NCI-H2081 (cell line): ENCODE measurements around the gene CDCP1.

Experiments
- DNase-seq, 2 experiments: peaks; one replicate each; lab custom pipeline; 2025; lab: John Stamatoyannopoulos, UW

Gene CDCP1, protein sequence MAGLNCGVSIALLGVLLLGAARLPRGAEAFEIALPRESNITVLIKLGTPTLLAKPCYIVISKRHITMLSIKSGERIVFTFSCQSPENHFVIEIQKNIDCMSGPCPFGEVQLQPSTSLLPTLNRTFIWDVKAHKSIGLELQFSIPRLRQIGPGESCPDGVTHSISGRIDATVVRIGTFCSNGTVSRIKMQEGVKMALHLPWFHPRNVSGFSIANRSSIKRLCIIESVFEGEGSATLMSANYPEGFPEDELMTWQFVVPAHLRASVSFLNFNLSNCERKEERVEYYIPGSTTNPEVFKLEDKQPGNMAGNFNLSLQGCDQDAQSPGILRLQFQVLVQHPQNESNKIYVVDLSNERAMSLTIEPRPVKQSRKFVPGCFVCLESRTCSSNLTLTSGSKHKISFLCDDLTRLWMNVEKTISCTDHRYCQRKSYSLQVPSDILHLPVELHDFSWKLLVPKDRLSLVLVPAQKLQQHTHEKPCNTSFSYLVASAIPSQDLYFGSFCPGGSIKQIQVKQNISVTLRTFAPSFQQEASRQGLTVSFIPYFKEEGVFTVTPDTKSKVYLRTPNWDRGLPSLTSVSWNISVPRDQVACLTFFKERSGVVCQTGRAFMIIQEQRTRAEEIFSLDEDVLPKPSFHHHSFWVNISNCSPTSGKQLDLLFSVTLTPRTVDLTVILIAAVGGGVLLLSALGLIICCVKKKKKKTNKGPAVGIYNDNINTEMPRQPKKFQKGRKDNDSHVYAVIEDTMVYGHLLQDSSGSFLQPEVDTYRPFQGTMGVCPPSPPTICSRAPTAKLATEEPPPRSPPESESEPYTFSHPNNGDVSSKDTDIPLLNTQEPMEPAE

DNA sequence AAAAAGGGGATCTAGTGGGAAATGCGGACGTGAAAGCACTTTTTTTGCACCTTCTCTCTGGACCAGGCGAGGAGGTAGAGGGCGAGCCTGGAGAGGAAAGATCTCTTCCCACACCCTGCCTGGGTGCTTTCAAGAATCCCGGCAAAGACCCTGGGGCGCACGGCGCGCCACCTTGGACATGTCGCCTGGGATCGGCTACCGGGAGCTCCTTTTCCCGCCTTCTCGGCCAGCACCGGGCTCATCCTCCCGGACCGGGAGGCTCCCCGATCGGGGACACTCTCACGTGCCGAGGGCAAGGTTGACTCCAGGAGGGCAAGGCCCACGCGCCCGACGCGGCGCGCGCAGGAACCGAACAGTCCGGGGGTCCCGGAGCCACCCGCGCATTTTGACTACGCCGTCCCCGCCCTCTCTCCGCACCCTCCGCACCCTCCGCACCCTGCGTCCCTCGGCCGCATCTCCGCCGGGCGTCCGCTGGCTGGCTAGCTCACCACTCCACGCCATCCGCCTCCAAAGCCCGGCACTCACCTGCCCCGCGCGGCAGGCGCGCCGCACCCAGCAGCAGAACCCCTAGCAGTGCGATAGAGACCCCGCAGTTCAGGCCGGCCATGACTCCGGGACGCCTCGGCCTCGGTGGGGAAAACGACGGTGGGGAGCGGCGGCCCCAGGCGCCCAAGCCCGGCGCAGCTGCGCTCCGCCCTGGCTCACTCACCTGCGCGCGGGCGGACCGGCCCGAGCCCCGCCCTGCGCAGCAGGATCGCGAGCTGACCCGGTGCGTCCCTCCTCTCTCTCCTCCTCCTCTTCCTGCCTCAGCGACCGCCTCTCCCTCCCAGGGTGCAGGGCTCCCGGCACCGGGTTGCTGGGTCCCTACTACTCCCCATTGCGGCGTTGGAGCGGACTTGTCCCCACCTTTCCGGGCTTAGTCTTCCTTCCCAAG is at the start of gene CDCP1:
Gene CDCP1 (minus strand): TSS at position 698 of the 934 bp plus-strand sequence. CDS start 91 bp downstream, at position 607.
- DNase-seq, result peak; percentile 37 to 59

DNA sequence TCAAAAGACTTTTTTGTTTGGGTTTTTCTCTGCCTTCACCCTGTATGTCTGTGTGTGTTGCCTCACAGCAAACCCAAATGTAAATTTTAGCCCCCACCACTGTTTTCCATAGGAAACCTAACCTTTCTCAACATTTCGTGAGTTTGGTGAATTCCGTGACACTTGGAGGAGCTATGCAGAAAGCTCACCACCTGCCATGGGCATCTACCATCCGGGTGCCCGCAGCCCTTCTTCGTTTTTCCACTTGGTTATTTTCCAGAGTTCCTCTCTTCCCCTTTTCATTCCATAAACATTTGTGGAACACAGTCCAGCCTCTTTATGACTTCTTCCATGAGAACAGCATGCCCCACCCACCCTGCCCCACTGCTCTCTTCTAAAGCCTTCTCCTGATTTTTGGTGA is 48.6 kb upstream of the CDCP1 start:
- no peak for DNase-seq

DNA sequence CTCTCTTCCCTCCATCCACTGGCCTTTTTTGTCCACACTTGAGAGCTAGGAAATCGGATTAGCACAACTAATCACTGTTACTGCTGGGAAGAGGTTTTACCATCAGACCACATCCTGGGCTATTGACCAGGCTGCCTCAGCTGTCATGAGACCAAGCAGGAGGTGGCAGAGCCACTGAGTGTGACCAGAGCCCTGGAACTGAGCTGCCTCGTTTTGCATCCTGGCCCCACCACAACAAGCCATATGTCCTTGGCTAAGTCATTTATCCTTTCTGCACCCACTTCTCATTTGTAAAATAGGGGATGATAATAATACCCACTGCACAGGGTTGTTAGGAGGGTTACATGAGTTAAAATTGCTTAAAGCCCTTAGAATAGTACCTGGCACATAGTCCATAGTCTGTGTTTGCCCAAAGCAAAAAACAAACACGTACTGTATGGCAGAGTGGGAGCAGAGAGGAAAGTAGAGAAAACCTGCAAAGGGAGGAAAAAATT is 45.8 kb upstream of the CDCP1 start:
- DNase-seq, result no peak

DNA sequence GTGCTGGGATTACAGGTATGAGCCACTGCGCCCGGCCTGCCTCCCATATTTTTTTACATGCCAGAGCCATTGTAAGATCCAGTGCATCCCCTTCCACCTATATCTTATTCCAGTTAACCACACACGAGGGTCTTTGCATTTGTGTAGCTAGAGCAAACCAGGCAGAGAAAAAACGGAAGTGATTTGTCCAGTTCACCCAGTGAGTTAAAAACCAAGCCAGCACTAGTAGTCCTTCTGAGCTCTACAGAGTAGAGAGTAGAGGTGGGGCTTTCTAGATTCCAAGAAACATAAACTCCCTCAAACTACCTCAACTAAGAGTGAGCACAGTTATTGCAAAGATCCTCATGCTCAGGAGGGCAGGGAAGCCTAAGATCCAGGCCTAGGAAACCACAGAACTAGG is 45.2 kb upstream of the CDCP1 start:
- no peak for DNase-seq

DNA sequence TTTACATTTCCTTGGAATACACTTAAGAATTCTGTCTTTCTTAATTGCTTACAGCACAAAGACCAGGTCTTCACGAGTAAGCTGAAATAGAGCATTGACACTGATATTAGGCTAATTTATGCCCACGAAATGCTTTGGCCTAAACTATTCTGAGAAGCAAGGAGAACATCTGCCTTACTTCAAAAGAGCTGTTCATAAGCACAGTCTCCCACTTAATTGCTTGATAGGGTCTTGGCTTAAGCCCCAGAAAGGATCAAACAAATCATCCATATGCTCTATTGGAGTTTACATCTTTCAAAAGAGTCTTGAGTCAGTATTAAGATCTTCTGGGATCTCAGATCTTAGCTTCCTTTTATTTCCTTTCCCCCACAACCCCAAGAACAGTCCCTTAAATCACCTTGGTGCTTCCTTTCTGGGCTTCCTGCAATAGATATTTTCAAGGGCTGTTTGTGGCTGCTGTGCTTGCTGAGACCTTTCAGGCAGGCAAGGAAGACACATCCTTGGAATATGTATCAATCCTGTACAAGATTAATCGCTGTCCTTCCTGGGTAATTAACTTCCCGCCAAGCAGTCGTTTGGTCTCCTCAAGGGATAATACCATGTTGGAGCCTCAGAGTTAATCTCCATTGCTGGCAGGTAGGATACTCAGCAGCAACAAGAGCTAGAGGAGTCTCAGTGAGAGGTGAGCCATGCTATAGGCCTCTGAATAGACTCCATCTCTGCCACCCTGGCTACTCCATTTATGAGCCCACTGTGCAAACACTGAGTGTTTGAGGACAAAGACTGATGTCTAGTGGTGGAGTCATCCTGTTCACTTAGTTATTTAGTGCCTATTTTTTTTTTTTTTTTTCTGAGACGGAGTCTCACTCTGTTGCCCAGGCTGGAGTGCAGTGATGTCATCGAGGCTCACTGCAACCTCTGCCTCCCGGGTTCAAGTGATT is 42.8 kb upstream of the CDCP1 start:
- no peak for DNase-seq

DNA sequence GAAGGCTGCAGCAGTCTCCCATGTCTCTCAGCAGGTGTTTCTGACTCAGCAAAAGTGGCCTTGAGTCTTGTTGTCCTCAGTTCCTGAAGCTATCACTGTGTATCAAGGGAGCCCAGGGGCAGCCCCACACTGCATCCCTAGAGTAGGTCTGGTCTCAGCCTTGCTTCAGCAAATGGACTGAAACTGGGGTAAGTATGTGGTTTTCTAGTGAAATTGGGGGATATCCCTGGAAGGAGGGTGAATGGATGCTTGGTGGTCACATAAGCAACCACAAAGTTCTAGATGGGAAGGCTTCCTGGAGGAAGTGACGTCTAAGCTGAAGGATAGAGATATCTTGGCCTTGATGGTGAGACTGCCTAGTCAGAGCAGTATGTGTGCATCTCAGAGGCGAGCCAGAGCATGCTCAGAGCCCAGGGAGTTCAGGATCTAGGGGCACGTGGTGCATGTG is 41.5 kb upstream of the CDCP1 start:
- DNase-seq, result no peak

DNA sequence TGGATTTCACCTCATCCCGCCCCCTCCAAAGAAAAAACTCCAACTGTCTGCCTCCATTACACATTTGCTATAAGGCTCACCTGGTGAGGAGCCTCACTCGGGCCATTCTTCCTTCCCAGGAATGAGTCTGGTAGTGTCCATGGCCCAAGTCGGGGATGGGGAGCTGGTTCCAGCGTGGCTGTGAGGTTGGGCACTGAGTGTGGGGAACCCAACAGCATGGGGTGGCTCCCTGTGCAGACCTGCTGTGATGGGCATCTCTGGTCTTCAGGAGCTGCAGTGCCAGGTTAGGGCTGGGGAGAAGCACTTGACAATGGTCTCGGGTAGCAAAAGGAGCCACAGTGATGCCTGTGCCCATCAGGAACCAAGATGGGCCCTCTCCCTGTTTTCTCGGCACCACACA is 40.7 kb upstream of the CDCP1 start:
- no peak for DNase-seq

DNA sequence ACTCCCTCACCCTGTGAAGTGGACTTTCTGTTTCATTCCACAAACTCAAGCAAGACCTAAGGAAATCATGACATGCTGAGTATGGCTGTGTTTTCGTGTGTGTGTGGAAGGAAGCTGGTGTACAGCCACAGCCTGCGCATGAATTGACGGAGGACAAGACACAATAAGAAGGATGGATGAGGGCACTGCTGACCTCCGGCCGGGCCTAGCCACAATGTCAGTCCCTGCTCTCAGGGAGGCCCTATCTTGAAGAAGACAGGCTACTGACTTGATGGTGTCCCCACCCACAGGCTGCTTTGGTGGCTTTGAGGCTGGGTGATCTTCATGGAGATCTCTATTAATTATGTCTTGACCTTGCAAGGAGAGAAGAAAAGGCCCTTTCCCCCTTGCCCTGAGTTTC is 39.3 kb upstream of the CDCP1 start:
- no peak for DNase-seq

DNA sequence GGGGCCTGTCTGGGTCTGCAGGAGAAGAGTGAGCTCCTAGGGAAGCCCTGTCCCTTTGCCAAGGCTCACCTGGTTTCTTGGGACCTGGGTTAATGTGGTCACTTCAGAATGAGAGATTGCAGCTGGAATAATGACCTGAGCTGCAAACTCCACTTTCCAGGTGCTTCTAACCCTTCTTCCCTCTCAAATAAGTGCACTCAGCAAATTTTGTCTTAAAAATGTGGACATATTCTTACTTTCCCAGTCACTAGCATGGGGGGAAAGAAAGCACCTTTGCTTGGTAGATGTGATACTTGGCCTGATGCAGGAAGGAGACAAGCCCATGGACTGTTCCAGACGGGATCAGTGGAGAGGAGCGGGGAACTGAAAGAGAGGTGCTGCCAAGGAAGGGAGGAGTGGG is 38.9 kb upstream of the CDCP1 start:
- no peak for DNase-seq

DNA sequence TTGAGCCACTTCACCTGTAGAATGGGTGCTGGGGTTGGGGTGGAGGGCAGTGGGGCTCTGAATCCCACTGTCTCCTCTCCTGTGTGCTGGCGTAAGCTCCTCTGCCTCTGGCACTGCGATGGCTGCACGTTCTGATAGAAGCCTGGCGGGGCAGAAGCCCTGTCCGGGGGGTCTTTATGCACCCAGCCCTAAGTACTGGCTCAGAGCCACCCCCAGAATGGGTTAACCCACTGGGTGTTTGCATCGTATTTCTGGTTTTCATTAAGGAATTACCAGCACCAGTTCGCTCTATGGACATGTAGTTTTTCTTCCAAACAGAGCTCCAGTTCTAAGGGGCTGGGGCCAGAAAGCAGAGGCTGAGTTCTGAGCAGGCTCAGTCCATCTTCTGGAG is 37.7 kb upstream of the CDCP1 start:
- DNase-seq, result no peak

DNA sequence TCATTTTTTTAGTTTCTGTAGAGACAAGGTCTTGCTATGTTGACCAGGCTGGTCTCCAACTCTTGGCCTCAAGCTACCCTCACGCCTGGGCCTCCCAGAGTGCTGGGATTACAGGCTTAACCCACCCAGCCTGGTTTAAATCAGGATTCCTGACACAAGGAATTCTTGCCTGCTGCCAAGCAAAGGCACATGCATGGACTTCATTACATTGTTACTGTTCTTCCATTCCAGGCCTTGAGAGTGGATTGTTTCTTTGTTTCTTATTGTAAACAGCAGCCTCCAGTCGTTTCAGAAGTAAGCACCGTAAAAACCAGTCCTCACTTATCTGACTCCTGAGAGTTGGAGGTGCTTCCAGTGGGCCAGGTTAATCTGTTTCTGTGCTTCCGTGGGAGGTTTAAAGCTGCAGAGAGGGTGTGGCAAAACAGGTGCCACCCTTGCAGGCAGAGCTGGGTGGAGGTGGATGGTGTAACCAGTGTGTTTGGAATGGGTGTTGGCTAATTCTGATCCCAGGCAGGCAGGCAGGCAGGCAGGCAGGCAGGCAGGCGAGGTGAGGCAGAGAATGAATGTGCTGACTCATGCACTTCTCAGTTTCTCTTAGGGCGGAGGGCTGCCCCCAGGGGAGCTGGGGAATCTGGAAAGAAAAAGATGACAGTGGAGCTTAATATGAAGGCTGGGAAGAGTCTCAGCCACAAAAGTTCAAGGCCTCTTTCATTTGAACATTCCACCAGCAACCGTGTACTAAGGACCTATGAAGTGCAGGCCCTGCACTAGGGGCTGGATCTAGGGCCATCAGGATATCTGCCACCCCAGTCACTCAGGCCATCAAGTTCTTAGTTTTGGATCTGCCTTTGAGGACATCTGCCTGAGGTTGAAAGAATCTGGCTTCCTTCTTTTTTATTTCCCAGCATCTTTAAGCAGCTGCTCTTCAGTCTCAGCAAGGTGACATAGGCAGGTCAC is 37.0 kb upstream of the CDCP1 start:
- no peak for DNase-seq

DNA sequence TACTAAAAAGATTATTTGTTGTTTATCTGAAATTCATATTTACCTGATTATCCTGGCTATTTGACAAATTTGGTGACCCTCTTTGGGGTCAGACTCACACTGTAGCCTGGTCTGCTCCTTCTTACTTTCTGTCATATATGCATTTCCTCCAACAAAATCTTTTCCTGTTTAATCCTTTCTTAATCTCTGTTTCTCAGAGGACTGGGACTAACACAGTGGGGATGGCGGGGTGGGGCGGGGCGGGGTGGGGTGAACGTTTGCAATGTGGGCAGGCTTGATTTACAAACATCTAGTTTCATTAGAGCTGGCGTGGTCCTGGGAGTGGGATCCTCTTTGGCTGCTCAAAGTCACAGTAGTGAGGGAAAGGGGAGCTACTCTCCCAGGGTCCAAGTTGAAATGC is 35.3 kb upstream of the CDCP1 start:
- no peak for DNase-seq

DNA sequence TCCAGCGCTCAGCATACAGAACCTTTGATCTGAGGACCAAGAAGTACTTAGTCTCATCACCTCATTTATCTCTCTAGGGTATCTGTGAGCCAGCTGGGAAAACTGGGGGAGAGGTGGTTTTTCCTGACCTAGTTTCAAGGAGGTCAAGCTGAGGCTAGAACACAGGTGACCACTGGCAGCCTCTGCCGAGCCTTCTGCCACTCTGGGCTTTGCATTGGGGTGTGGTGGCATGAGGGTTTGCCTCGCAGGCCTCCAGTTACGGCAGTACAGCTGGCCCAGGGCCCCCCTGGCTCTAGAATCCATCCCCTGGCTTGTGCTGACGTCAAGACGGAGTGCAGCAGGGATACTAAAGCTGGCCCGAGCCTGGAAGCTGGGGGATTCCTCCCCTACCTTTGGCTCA is 34.7 kb upstream of the CDCP1 start:
- DNase-seq, result no peak

DNA sequence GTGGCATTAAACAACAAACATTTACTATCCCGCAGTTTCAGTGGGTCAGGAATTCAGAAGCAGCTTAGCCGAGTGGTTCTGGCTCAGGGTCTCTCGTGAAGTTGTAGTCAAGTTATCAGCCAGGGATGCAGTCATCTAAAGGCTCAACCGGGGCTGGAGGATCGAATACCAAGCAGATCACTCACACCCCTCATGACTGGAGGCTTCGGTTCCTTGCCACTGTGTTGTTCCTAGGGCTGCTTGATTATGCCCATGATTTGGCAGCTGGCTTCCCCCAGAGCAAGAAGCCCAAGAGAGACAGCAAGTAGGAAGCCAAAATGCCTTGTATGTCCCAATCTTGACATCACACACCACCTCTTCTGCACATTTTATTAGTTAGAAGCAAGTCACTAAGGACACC is 33.9 kb upstream of the CDCP1 start:
- DNase-seq, result no peak

DNA sequence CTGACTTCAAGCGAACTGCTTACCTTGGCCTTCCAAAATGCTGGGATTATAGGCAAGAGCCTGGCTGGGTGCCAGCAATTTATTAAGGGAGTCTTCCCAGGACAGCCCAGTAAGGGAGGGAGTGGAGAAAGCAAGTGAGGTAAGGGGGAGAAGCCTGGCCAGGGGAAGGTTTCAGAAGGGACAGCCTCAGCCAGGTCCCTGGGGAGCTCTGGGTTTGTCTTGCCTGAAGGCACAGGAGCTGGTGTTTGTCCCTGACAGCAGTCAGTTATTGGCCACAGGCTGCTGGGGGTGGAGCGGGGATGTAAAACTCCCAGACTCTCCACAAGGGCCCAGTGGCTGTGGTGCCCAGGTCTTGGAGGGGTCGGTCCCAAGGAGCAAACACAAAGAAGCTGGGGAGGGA is 33.0 kb upstream of the CDCP1 start:
- no peak for DNase-seq

DNA sequence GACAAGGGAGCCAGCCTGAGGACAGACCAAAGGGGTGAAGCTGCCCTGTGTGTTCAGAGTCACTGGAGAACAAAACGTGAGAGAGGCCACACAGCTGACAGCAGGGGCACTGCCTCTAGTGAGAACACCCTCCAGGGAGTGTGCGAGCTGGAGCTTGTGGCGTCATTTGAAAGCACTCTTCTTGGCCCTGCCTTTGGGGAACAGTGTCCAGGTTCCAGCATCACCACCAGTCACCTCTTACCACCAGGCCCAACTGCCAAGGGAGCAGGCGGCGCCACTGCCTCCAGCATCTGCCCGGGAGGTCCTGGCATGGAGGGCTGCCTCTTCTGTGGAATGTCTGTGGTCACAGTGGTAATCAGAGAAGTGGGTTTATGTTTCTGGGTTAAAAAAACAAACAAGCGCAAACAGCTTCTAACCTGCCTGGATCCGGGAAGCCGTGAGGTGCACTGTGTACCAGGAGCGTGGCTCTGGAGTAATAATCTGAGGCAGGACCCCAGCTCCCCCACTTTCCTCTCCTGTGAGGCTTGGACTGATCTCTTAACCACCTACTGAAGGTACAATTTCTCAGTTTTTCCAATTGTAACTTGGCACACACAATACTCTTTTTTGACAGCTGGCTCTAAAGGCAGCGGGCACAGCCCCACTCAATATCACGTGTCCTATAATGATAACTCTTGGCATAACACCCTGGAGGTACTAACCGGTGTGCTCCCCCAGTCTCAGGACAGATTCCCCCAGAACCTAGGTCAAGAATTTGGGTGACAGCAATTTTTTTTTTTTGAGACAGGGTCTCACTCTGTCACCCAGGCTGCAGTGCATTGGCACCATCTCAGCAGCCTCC is 32.2 kb upstream of the CDCP1 start:
- DNase-seq, result no peak

DNA sequence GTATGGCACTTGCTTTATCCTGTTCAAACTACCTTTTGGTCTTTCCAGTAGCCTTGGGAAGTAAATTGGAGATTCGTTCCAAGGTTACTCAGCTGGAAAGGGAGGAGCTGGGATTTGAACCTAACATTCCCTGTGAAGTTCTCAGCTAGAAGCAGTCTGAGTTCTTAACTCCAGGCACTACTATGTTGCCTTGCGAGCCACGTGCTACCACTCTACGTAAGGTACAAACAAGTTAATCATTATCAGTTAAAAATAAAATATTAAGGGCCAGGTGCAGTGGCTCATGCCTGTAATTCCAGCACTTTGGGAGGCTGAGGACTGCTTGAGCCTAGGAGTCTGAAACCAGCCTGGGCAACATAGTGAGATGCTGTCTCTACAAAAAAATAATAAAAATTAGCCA is 30.7 kb upstream of the CDCP1 start:
- no peak for DNase-seq

DNA sequence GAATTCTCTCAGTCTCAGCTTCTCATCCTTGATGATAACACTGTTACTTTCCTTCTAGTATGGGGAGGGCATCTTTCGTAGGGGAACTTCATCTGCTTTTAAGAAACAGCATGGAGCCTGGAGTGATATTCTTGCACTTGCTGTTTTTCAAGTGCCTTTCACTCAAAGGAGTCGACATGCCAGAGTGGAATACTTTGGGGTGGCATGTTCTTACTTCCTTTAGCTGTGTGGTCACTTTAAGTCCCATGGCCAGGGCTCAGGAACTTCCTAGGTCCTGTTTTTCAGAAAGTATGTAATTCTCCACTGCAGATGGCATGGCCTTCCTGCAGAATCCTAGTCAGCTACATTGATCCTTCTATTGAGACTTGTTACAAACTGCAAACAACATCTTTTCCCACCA is 28.1 kb upstream of the CDCP1 start:
- DNase-seq, result no peak

DNA sequence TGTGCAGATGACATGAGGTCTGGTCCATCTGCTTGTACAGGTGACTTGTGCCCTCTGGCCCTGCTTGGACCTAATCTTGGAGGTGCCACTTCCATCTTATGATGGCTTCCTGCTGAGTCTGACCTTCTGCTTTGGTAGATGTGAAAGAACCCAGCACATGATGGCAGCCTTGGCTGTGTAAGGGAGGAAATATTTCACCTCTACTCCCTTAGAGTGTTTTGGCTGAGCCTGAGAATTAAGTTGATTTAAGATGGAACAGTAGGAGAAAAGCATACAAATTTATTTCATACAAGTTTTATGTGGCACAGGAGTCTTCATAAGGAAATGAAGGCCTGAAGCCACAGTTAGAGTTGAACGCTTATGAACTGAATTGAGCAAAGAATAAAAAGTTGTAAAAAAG is 27.6 kb upstream of the CDCP1 start:
- DNase-seq, result no peak
